Activated naive CD8-positive, alpha-beta T cell treated with anti-CD3 and anti-CD28 coated beads, Interleukin-2, amount 50 U/mL, for 24 hours (primary cell): ENCODE results near the gene RFTN1.

Source experiments
- ATAC-seq: fragments of 150-1000 bp; cut with Tn5 transposase; one replicate; pipeline ENCODE4 v1.10.0; 2021
- DNase-seq: peaks from one replicate; pipeline ENCODE4 v3.0.0; 2021
- H3K27ac Mint-ChIP-seq: one replicate; pipeline ENCODE4 v1.8.0; 2021; ENCODE audit warnings: mild to moderate bottlenecking, mixed read lengths
- H3K27me3 Mint-ChIP-seq: one replicate; pipeline ENCODE4 v1.8.0; 2021; ENCODE audit warnings: mixed read lengths
- H3K36me3 Mint-ChIP-seq: one replicate; pipeline ENCODE4 v1.8.0; 2021; ENCODE audit warnings: low read depth, mixed read lengths
- H3K4me1 Mint-ChIP-seq: one replicate; pipeline ENCODE4 v1.8.0; 2021; ENCODE audit warnings: mixed read lengths
- H3K4me3 Mint-ChIP-seq: one replicate; pipeline ENCODE4 v1.8.0; 2021; ENCODE audit warnings: mild to moderate bottlenecking, moderate library complexity, mixed read lengths
- H3K9me3 Mint-ChIP-seq: one replicate; pipeline ENCODE4 v1.8.0; 2021; ENCODE audit warnings: mixed read lengths

The RFTN1 gene

GRCh38 chr3:16402451-16402850 is 111.0 kb downstream of the RFTN1 start:
- DNase-seq: no peak
- Mint-ChIP-seq H3K27me3 (no peaks in the 10 kb centered on the region), H3K36me3 (peaks cover 60% of the 10 kb centered on the region), H3K4me3 (no peak overlapping the region), H3K4me1 (peaks cover 33% of the 10 kb centered on the region), H3K9me3 (no peaks in the 10 kb centered on the region), H3K27ac (no peak overlapping the region)
- no peak for ATAC-seq

GRCh38 chr3:16401273-16401672 is 112.2 kb downstream of the RFTN1 start:
- H3K9me3 Mint-ChIP-seq: no peaks in the 10 kb centered on the region
- ATAC-seq: no peak
- H3K27me3 Mint-ChIP-seq: no peaks in the 10 kb centered on the region
- DNase-seq: no peak
- H3K36me3 Mint-ChIP-seq: peaks cover 67% of the 10 kb centered on the region
- no peak overlapping the region for H3K4me3 Mint-ChIP-seq
- H3K27ac Mint-ChIP-seq: no peak overlapping the region
- H3K4me1 Mint-ChIP-seq: peaks cover 36% of the 10 kb centered on the region

- H3K4me1 Mint-ChIP-seq: peaks cover 38% of the 10 kb centered on the region
- H3K4me3 Mint-ChIP-seq: no peak overlapping the region
- ATAC-seq (peak; percentile 16), DNase-seq (no peak)
- H3K9me3 Mint-ChIP-seq: no peaks in the 10 kb centered on the region
- H3K27me3 Mint-ChIP-seq: no peaks in the 10 kb centered on the region
- H3K27ac Mint-ChIP-seq: peak overlapping the region; percentile 69
- peaks cover 67% of the 10 kb centered on the region for H3K36me3 Mint-ChIP-seq
Observed at GRCh38 chr3:16400106-16400931, 113.2 kb downstream of the RFTN1 start.

- H3K27ac Mint-ChIP-seq: no peak overlapping the region
- H3K27me3 Mint-ChIP-seq: no peaks in the 10 kb centered on the region
- ATAC-seq (no peak), DNase-seq (no peak)
- H3K4me3 Mint-ChIP-seq: no peak overlapping the region
- peaks cover 65% of the 10 kb centered on the region for H3K36me3 Mint-ChIP-seq
- no peaks in the 10 kb centered on the region for H3K9me3 Mint-ChIP-seq
- H3K4me1 Mint-ChIP-seq: peaks cover 44% of the 10 kb centered on the region
Observed at GRCh38 chr3:16399473-16399872, 114.0 kb downstream of the RFTN1 start.

- ATAC-seq (no peak), DNase-seq (no peak)
- no peaks in the 10 kb centered on the region for H3K9me3 Mint-ChIP-seq
- H3K27ac Mint-ChIP-seq: no peak overlapping the region
- no peaks in the 10 kb centered on the region for H3K27me3 Mint-ChIP-seq
- H3K4me1 Mint-ChIP-seq: peaks cover 42% of the 10 kb centered on the region
- no peak overlapping the region for H3K4me3 Mint-ChIP-seq
- H3K36me3 Mint-ChIP-seq: peaks cover 67% of the 10 kb centered on the region
Observed at GRCh38 chr3:16398648-16399047, 114.9 kb downstream of the RFTN1 start.

- peaks cover 62% of the 10 kb centered on the region for H3K36me3 Mint-ChIP-seq
- no peak overlapping the region for H3K4me3 Mint-ChIP-seq
- no peak overlapping the region for H3K27ac Mint-ChIP-seq
- H3K9me3 Mint-ChIP-seq: no peaks in the 10 kb centered on the region
- H3K4me1 Mint-ChIP-seq: peaks cover 38% of the 10 kb centered on the region
- DNase-seq (no peak), ATAC-seq (no peak)
- H3K27me3 Mint-ChIP-seq: no peaks in the 10 kb centered on the region
Observed at GRCh38 chr3:16396202-16396601, 117.3 kb downstream of the RFTN1 start.

- H3K4me3 Mint-ChIP-seq: no peak overlapping the region
- ATAC-seq (no peak), DNase-seq (no peak)
- no peak overlapping the region for H3K27ac Mint-ChIP-seq
- H3K9me3 Mint-ChIP-seq: no peaks in the 10 kb centered on the region
- H3K36me3 Mint-ChIP-seq: peaks cover 61% of the 10 kb centered on the region
- H3K27me3 Mint-ChIP-seq: no peaks in the 10 kb centered on the region
- peaks cover 33% of the 10 kb centered on the region for H3K4me1 Mint-ChIP-seq
Observed at GRCh38 chr3:16395212-16395611, 118.3 kb downstream of the RFTN1 start.

- no peaks in the 10 kb centered on the region for H3K9me3 Mint-ChIP-seq
- DNase-seq: no peak
- H3K4me3 Mint-ChIP-seq: no peak overlapping the region
- H3K27me3 Mint-ChIP-seq: no peaks in the 10 kb centered on the region
- peaks cover 62% of the 10 kb centered on the region for H3K36me3 Mint-ChIP-seq
- H3K27ac Mint-ChIP-seq: no peak overlapping the region
- no peak for ATAC-seq
- H3K4me1 Mint-ChIP-seq: peaks cover 28% of the 10 kb centered on the region
Observed at GRCh38 chr3:16394639-16395038, 118.9 kb downstream of the RFTN1 start.

GRCh38 chr3:16392717-16393116 is 120.8 kb downstream of the RFTN1 start:
- no peak for DNase-seq
- Mint-ChIP-seq H3K4me1 (peaks cover 35% of the 10 kb centered on the region), H3K36me3 (peaks cover 62% of the 10 kb centered on the region), H3K4me3 (no peak overlapping the region), H3K27ac (no peak overlapping the region), H3K9me3 (no peaks in the 10 kb centered on the region), H3K27me3 (no peaks in the 10 kb centered on the region)
- ATAC-seq: no peak

GRCh38 chr3:16392065-16392464 is 121.4 kb downstream of the RFTN1 start:
- ATAC-seq: no peak
- Mint-ChIP-seq H3K36me3 (peaks cover 58% of the 10 kb centered on the region), H3K9me3 (no peaks in the 10 kb centered on the region), H3K4me1 (peaks cover 40% of the 10 kb centered on the region), H3K4me3 (no peak overlapping the region), H3K27ac (no peak overlapping the region), H3K27me3 (no peaks in the 10 kb centered on the region)
- no peak for DNase-seq

GRCh38 chr3:16390581-16390980 is 122.9 kb downstream of the RFTN1 start:
- H3K4me3 Mint-ChIP-seq: no peak overlapping the region
- H3K27me3 Mint-ChIP-seq: no peaks in the 10 kb centered on the region
- no peak overlapping the region for H3K27ac Mint-ChIP-seq
- ATAC-seq (no peak), DNase-seq (no peak)
- H3K9me3 Mint-ChIP-seq: no peaks in the 10 kb centered on the region
- H3K4me1 Mint-ChIP-seq: peaks cover 42% of the 10 kb centered on the region
- H3K36me3 Mint-ChIP-seq: peaks cover 57% of the 10 kb centered on the region

GRCh38 chr3:16388850-16389441 is 124.6 kb downstream of the RFTN1 start:
- Mint-ChIP-seq H3K27ac (no peak overlapping the region), H3K4me1 (peaks cover 43% of the 10 kb centered on the region), H3K9me3 (no peaks in the 10 kb centered on the region)

GRCh38 chr3:16386561-16386960 is 126.9 kb downstream of the RFTN1 start:
- ATAC-seq (no peak), DNase-seq (no peak)
- Mint-ChIP-seq H3K27ac (peak overlapping the region; percentile 7), H3K36me3 (peaks cover 69% of the 10 kb centered on the region), H3K4me3 (no peak overlapping the region), H3K27me3 (no peaks in the 10 kb centered on the region), H3K4me1 (peaks cover 54% of the 10 kb centered on the region), H3K9me3 (peaks cover 5% of the 10 kb centered on the region)

More at GRCh38 chr3:16388850-16389441, 124.6 kb downstream of the RFTN1 start:
- Mint-ChIP-seq H3K27me3 (no peaks in the 10 kb centered on the region), H3K36me3 (peaks cover 60% of the 10 kb centered on the region), H3K4me3 (no peak overlapping the region)
- no peak for ATAC-seq
- DNase-seq: no peak

- no peak overlapping the region for H3K27ac Mint-ChIP-seq
- no peak overlapping the region for H3K4me3 Mint-ChIP-seq
Observed at GRCh38 chr3:16385151-16385550, 128.3 kb downstream of the RFTN1 start.

GRCh38 chr3:16383864-16384263 is 129.6 kb downstream of the RFTN1 start:
- DNase-seq (no peak), ATAC-seq (no peak)
- H3K27me3 Mint-ChIP-seq: no peaks in the 10 kb centered on the region
- H3K4me1 Mint-ChIP-seq: peaks cover 71% of the 10 kb centered on the region
- H3K4me3 Mint-ChIP-seq: no peak overlapping the region
- H3K36me3 Mint-ChIP-seq: peaks cover 77% of the 10 kb centered on the region
- H3K9me3 Mint-ChIP-seq: peaks cover 5% of the 10 kb centered on the region
- peak overlapping the region; percentile 6 for H3K27ac Mint-ChIP-seq

More at GRCh38 chr3:16385151-16385550, 128.3 kb downstream of the RFTN1 start:
- ATAC-seq: no peak
- Mint-ChIP-seq H3K9me3 (peaks cover 5% of the 10 kb centered on the region), H3K36me3 (peaks cover 75% of the 10 kb centered on the region), H3K4me1 (peaks cover 62% of the 10 kb centered on the region), H3K27me3 (no peaks in the 10 kb centered on the region)
- no peak for DNase-seq
